Measurements from ENCODE around the gene BLVRB. TPM values are rescaled to one million over a fixed set of nuclear protein-coding genes. Genes with fewer than 3 reads are reported as not detected.

BLVRB gene
- total RNA-seq, 1 experiment from 2014 or later = 246 TPM

DNA sequence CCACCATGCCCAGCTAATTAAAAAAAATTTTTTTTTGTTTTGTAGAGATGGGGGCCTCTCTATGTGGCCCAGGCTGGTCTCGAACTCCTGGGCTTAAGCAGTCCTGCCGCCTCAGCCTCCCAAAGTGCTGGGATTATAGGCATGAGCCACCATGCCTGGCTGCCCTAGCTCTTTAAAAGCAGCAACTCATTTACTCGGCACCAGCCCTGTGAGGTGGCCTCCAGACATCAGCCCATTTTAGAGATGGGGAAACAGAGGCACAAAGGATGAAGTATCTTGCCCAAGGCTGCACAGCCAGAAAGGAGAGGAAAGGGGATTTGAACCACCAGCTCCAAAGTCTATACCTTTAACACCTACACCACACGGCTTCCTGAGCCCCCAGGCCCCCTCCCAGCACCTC lies 52.7 kb downstream of the BLVRB start:
- no peak for DNase-seq
- BruUV-seq (replicated peaks) = no TSS peak
- no peak overlapping the region for H3K4me3 ChIP-seq (ENCODE audit: low read length)
- H3K27me3 ChIP-seq (ENCODE audit: low read length) = no peaks in the 10 kb centered on the region
- CTCF ChIA-PET = no interaction called here
- H3K9me3 ChIP-seq (ENCODE audit: low read length) = no peaks in the 10 kb centered on the region
- no peaks in the 10 kb centered on the region for H3K4me1 ChIP-seq (ENCODE audit: insufficient read depth, low read length)
- no peaks in the 10 kb centered on the region for H3K79me2 ChIP-seq (ENCODE audit: low read length)
- intact Hi-C loops (cut with micrococcal nuclease) = no loop called here
- no peaks in the 10 kb centered on the region for H3K36me3 ChIP-seq (ENCODE audit: low read depth, low read length)
- no peaks in the 10 kb centered on the region for H4K20me1 ChIP-seq (ENCODE audit: low read length)
- POLR2A ChIA-PET (ENCODE audit: unreplicated experiment) = no interaction called here
- no peak overlapping the region for H2AFZ ChIP-seq (ENCODE audit: low read length)
- H3K9me2 ChIP-seq (replicated peaks; ENCODE audit: low read length) = no peaks in the 10 kb centered on the region
- no peaks in the 10 kb centered on the region for H3F3A ChIP-seq (ENCODE audit: low read length, unreplicated experiment)
- no peak overlapping the region for H3K9ac ChIP-seq (ENCODE audit: low read length)
- no peak overlapping the region for H3K27ac ChIP-seq (ENCODE audit: low read length)
- no peak overlapping the region for H3K4me2 ChIP-seq (ENCODE audit: low read length)
- TF ChIP-seq EZH2phosphoT487 (IDR thresholded peaks at IDR 0.05; ENCODE audit: borderline replicate concordance, low read length) (no peak), EZH2 (IDR thresholded peaks at IDR 0.05; ENCODE audit: low read length, unreplicated experiment) (no peak)
- TF ChIP-seq, protein P1, sequence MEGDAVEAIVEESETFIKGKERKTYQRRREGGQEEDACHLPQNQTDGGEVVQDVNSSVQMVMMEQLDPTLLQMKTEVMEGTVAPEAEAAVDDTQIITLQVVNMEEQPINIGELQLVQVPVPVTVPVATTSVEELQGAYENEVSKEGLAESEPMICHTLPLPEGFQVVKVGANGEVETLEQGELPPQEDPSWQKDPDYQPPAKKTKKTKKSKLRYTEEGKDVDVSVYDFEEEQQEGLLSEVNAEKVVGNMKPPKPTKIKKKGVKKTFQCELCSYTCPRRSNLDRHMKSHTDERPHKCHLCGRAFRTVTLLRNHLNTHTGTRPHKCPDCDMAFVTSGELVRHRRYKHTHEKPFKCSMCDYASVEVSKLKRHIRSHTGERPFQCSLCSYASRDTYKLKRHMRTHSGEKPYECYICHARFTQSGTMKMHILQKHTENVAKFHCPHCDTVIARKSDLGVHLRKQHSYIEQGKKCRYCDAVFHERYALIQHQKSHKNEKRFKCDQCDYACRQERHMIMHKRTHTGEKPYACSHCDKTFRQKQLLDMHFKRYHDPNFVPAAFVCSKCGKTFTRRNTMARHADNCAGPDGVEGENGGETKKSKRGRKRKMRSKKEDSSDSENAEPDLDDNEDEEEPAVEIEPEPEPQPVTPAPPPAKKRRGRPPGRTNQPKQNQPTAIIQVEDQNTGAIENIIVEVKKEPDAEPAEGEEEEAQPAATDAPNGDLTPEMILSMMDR (conservative IDR thresholded peaks at IDR 0.05; ENCODE audit: low read depth, low read length) = no peak
- ATAC-seq = no peak

- H3K4me3 ChIP-seq (ENCODE audit: low read length) = no peak overlapping the region
- no peaks in the 10 kb centered on the region for H3K9me2 ChIP-seq (replicated peaks; ENCODE audit: low read length)
- H3F3A ChIP-seq (ENCODE audit: low read length, unreplicated experiment) = no peaks in the 10 kb centered on the region
- ATAC-seq = no peak
- H2AFZ ChIP-seq (ENCODE audit: low read length) = no peak overlapping the region
- H4K20me1 ChIP-seq (ENCODE audit: low read length) = no peaks in the 10 kb centered on the region
- H3K27ac ChIP-seq (ENCODE audit: low read length) = no peak overlapping the region
- no TSS peak for BruUV-seq (replicated peaks)
- H3K4me1 ChIP-seq (ENCODE audit: insufficient read depth, low read length) = no peaks in the 10 kb centered on the region
- intact Hi-C loops (cut with micrococcal nuclease) = no loop called here
- DNase-seq = no peak
- H3K36me3 ChIP-seq (ENCODE audit: low read depth, low read length) = no peaks in the 10 kb centered on the region
- H3K4me2 ChIP-seq (ENCODE audit: low read length) = no peak overlapping the region
- H3K27me3 ChIP-seq (ENCODE audit: low read length) = no peaks in the 10 kb centered on the region
- CTCF ChIA-PET = no interaction called here
- no peaks in the 10 kb centered on the region for H3K79me2 ChIP-seq (ENCODE audit: low read length)
- no peaks in the 10 kb centered on the region for H3K9me3 ChIP-seq (ENCODE audit: low read length)
- POLR2A ChIA-PET (ENCODE audit: unreplicated experiment) = no interaction called here
- TF ChIP-seq EZH2 (IDR thresholded peaks at IDR 0.05; ENCODE audit: low read length, unreplicated experiment) = no peak
- TF ChIP-seq, protein P1 (conservative IDR thresholded peaks at IDR 0.05; ENCODE audit: low read depth, low read length) = no peak
- no peak for TF ChIP-seq EZH2phosphoT487 (IDR thresholded peaks at IDR 0.05; ENCODE audit: borderline replicate concordance, low read length)
- H3K9ac ChIP-seq (ENCODE audit: low read length) = no peak overlapping the region
These were observed 53.5 kb downstream of the BLVRB start for GRCh38 chr19:40411958-40412499.

- DNase-seq = no peak
- H2AFZ ChIP-seq (ENCODE audit: low read length) = no peak overlapping the region
- H3F3A ChIP-seq (ENCODE audit: low read length, unreplicated experiment) = no peaks in the 10 kb centered on the region
- H3K9me3 ChIP-seq (ENCODE audit: low read length) = no peaks in the 10 kb centered on the region
- no peak overlapping the region for H3K4me3 ChIP-seq (ENCODE audit: low read length)
- no peaks in the 10 kb centered on the region for H3K79me2 ChIP-seq (ENCODE audit: low read length)
- no peaks in the 10 kb centered on the region for H3K36me3 ChIP-seq (ENCODE audit: low read depth, low read length)
- no peak for TF ChIP-seq EZH2 (IDR thresholded peaks at IDR 0.05; ENCODE audit: low read length, unreplicated experiment)
- TF ChIP-seq, protein P1 (conservative IDR thresholded peaks at IDR 0.05; ENCODE audit: low read depth, low read length) = no peak
- no peak for TF ChIP-seq EZH2phosphoT487 (IDR thresholded peaks at IDR 0.05; ENCODE audit: borderline replicate concordance, low read length)
- no peak overlapping the region for H3K4me2 ChIP-seq (ENCODE audit: low read length)
- no peaks in the 10 kb centered on the region for H3K27me3 ChIP-seq (ENCODE audit: low read length)
- no peaks in the 10 kb centered on the region for H4K20me1 ChIP-seq (ENCODE audit: low read length)
- H3K4me1 ChIP-seq (ENCODE audit: insufficient read depth, low read length) = no peaks in the 10 kb centered on the region
- no peak overlapping the region for H3K27ac ChIP-seq (ENCODE audit: low read length)
- intact Hi-C loops (cut with micrococcal nuclease) = no loop called here
- no peak overlapping the region for H3K9ac ChIP-seq (ENCODE audit: low read length)
- ChIA-PET CTCF (no interaction called here), POLR2A (ENCODE audit: unreplicated experiment) (no interaction called here)
- no peak for ATAC-seq
- H3K9me2 ChIP-seq (replicated peaks; ENCODE audit: low read length) = no peaks in the 10 kb centered on the region
- BruUV-seq (replicated peaks) = no TSS peak
These were observed 54.3 kb downstream of the BLVRB start for GRCh38 chr19:40411125-40411842.

Data from PC-3 (cell line).